Measurements from ENCODE around the gene GRIA4.
A peak's percentile ranks its signal among the peaks of the same experiment; 100 is the strongest.

Gene GRIA4

DNA sequence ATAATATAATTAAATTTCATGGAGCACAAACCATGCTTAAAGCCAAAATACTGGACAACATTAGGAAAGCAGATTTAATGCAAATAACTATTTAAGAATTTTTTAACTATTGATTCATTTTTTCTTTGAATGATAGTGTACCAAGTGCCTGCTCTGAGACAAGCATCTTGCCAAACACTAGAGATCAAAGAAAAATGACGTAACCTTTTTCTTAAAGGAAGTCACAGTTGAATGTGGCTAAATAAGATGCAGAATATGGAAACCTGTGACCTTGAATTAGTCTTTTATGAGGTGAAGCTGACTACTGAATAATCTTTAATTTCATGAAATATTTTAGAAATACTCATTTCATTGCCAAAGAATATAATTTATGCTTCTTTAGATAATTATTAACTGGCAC, 308.2 kb downstream of the GRIA4 start:
- no peaks in the 10 kb centered on the region for H3K36me3 ChIP-seq (ENCODE audit: control insufficient read depth in 5 of 5, insufficient read depth in 5 of 5, low read length in 5 of 5)
- H3K27ac ChIP-seq (ENCODE audit: low read depth, low read length), result no peak overlapping the region
- H3K4me3 ChIP-seq (ENCODE audit: low read depth in 1 of 5, low read length in 5 of 5), result no peak overlapping the region
- H3K9me3 ChIP-seq (ENCODE audit: control insufficient read depth in 5 of 5, low read length in 5 of 5), result no peaks in the 10 kb centered on the region
- no peak overlapping the region for H3K9ac ChIP-seq (ENCODE audit: low read length in 5 of 5)
- H3K27me3 ChIP-seq (ENCODE audit: control insufficient read depth in 5 of 5, insufficient read depth in 4 of 5, low read length in 5 of 5), result no peaks in the 10 kb centered on the region
- no peaks in the 10 kb centered on the region for H3K4me1 ChIP-seq (ENCODE audit: control insufficient read depth in 5 of 5, insufficient read depth in 5 of 5, low read length in 5 of 5)

DNA sequence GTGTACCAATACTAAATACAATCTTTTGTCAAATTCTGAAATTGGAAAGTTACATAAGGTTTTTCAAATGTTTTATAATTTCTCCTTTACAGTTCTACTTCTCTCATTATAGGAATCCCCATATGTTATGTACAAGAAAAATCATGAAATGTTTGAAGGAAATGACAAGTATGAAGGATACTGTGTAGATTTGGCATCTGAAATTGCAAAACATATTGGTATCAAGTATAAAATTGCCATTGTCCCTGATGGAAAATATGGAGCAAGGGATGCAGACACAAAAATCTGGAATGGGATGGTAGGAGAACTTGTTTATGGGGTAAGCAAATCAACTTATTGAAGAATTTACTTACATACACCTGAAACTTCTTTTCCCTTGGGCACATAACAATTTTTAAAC, 308.7 kb downstream of the GRIA4 start:
- Histone ChIP-seq H3K36me3 (ENCODE audit: control insufficient read depth in 5 of 5, insufficient read depth in 5 of 5, low read length in 5 of 5) (no peaks in the 10 kb centered on the region), H3K27ac (ENCODE audit: low read depth, low read length) (no peak overlapping the region), H3K9me3 (ENCODE audit: control insufficient read depth in 5 of 5, low read length in 5 of 5) (no peaks in the 10 kb centered on the region), H3K4me3 (ENCODE audit: low read depth in 1 of 5, low read length in 5 of 5) (no peak overlapping the region), H3K4me1 (ENCODE audit: control insufficient read depth in 5 of 5, insufficient read depth in 5 of 5, low read length in 5 of 5) (peaks cover 0 to 3% (median 0%) of the 10 kb centered on the region in 5 donors), H3K27me3 (ENCODE audit: control insufficient read depth in 5 of 5, insufficient read depth in 4 of 5, low read length in 5 of 5) (no peaks in the 10 kb centered on the region), H3K9ac (ENCODE audit: low read length in 5 of 5) (no peak overlapping the region)

DNA sequence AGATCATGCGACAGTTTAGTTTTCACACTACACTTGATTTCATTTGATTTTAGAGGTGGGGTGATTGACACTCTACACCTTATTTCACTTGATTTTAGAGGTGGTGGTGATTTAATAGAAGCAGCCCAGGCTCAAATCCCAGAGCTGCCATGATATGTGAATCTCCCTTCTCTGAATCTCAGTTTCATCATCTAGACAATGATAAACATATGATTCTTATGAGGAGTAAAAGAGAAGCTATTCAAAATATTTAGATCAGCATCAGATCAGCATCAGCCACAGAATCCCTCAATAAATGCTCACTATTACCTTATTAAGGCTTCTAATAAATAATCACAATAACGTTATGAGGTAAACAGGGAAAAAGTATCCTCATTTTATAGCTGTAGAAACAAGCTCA, 313.4 kb downstream of the GRIA4 start:
- no peak overlapping the region for H3K4me3 ChIP-seq (ENCODE audit: low read depth in 1 of 5, low read length in 5 of 5)
- no peaks in the 10 kb centered on the region for H3K27me3 ChIP-seq (ENCODE audit: control insufficient read depth in 5 of 5, insufficient read depth in 4 of 5, low read length in 5 of 5)
- H3K27ac ChIP-seq (ENCODE audit: low read depth, low read length), result no peak overlapping the region
- no peak overlapping the region for H3K9ac ChIP-seq (ENCODE audit: low read length in 5 of 5)
- H3K36me3 ChIP-seq (ENCODE audit: control insufficient read depth in 5 of 5, insufficient read depth in 5 of 5, low read length in 5 of 5), result no peaks in the 10 kb centered on the region
- H3K9me3 ChIP-seq (ENCODE audit: control insufficient read depth in 5 of 5, low read length in 5 of 5), result no peaks in the 10 kb centered on the region
- peaks cover 0 to 8% (median 0%) of the 10 kb centered on the region in 5 donors for H3K4me1 ChIP-seq (ENCODE audit: control insufficient read depth in 5 of 5, insufficient read depth in 5 of 5, low read length in 5 of 5)

DNA sequence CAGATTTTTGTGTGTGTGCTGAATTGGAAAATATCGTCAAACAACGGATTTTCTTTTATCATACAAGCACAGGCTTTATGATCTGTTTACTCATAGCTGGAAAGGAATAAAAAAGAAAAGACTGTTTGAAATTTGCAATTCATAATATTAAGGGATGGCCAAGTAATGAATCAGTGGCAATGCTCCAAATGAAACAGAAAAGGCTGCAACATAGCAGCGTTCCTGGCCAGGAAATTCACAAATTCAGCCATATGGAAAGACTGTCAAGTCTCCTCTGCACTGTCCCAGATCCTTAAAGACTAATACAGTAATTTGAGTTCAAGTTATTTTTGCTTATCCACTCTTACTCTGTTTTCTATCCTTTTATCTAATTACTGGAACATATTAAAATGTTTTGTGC, 313.9 kb downstream of the GRIA4 start:
- Histone ChIP-seq H3K4me1 (ENCODE audit: control insufficient read depth in 5 of 5, insufficient read depth in 5 of 5, low read length in 5 of 5) (peaks cover 0 to 8% (median 0%) of the 10 kb centered on the region in 5 donors), H3K27ac (ENCODE audit: low read depth, low read length) (no peak overlapping the region), H3K27me3 (ENCODE audit: control insufficient read depth in 5 of 5, insufficient read depth in 4 of 5, low read length in 5 of 5) (no peaks in the 10 kb centered on the region), H3K9me3 (ENCODE audit: control insufficient read depth in 5 of 5, low read length in 5 of 5) (no peaks in the 10 kb centered on the region), H3K4me3 (ENCODE audit: low read depth in 1 of 5, low read length in 5 of 5) (no peak overlapping the region), H3K9ac (ENCODE audit: low read length in 5 of 5) (no peak overlapping the region), H3K36me3 (ENCODE audit: control insufficient read depth in 5 of 5, insufficient read depth in 5 of 5, low read length in 5 of 5) (no peaks in the 10 kb centered on the region)

DNA sequence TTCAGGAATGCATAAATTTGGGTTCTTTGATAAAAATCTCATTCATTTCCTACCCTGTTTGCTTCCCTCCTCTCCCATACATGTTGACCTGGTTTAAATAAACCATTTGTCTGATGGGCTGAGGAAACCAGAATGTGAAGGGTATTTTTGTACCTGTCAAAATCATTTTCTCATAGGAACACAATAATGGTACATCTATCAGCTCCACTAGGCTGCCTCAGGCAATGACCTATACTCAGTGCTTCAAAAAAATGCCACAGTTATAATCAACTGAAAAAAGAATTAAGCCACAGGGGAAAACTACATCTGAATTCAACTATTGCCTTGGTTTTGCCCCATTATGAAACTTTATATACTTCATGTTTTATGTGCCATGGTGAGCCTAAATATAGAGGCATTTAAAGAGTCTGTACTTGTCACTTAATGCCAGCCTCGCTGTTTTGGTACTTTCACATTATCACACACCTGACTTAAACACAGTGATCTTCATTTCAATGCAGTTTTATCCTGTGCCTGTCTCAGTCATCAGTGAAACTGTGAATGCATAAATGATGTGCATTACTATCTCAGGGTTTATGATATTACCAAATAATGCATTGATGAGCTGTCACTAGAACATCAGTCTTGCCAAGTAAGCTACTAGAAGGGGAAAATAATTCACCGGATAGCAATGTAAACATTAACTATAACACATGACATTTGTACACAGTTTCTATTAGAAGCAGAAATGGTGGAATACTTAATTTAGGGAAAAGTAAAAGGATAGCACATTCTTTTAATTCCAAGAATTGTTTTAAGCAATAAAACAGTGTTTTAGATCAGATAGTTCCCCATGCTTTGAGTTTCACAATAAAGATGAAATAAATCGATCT, 319.4 kb downstream of the GRIA4 start:
- H3K4me3 ChIP-seq (ENCODE audit: low read depth in 1 of 5, low read length in 5 of 5), result no peak overlapping the region
- H3K27ac ChIP-seq (ENCODE audit: low read depth, low read length), result no peak overlapping the region
- peaks cover 0 to 17% (median 10%) of the 10 kb centered on the region in 5 donors for H3K4me1 ChIP-seq (ENCODE audit: control insufficient read depth in 5 of 5, insufficient read depth in 5 of 5, low read length in 5 of 5)
- H3K9me3 ChIP-seq (ENCODE audit: control insufficient read depth in 5 of 5, low read length in 5 of 5), result no peaks in the 10 kb centered on the region
- H3K36me3 ChIP-seq (ENCODE audit: control insufficient read depth in 5 of 5, insufficient read depth in 5 of 5, low read length in 5 of 5), result no peaks in the 10 kb centered on the region
- H3K9ac ChIP-seq (ENCODE audit: low read length in 5 of 5), result no peak overlapping the region
- H3K27me3 ChIP-seq (ENCODE audit: control insufficient read depth in 5 of 5, insufficient read depth in 4 of 5, low read length in 5 of 5), result no peaks in the 10 kb centered on the region

DNA sequence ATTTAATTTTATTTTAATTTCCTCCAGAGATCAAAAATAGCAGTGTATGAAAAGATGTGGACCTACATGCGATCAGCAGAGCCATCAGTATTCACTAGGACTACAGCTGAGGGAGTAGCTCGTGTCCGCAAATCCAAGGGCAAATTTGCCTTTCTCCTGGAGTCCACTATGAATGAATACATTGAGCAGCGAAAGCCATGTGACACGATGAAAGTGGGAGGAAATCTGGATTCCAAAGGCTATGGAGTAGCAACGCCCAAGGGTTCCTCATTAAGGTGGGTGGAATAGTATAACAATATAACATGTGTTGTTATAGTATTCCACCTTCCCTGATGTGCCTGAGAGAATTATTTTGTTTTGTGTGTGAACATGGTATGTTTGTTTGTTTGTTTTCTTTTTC, 323.8 kb downstream of the GRIA4 start:
- Histone ChIP-seq H3K27ac (ENCODE audit: low read depth, low read length) (no peak overlapping the region), H3K9me3 (ENCODE audit: control insufficient read depth in 5 of 5, low read length in 5 of 5) (no peaks in the 10 kb centered on the region), H3K4me1 (ENCODE audit: control insufficient read depth in 5 of 5, insufficient read depth in 5 of 5, low read length in 5 of 5) (peaks cover 0 to 17% (median 14%) of the 10 kb centered on the region in 5 donors), H3K36me3 (ENCODE audit: control insufficient read depth in 5 of 5, insufficient read depth in 5 of 5, low read length in 5 of 5) (no peaks in the 10 kb centered on the region), H3K9ac (ENCODE audit: low read length in 5 of 5) (no peak overlapping the region), H3K4me3 (ENCODE audit: low read depth in 1 of 5, low read length in 5 of 5) (no peak overlapping the region), H3K27me3 (ENCODE audit: control insufficient read depth in 5 of 5, insufficient read depth in 4 of 5, low read length in 5 of 5) (no peaks in the 10 kb centered on the region)

DNA sequence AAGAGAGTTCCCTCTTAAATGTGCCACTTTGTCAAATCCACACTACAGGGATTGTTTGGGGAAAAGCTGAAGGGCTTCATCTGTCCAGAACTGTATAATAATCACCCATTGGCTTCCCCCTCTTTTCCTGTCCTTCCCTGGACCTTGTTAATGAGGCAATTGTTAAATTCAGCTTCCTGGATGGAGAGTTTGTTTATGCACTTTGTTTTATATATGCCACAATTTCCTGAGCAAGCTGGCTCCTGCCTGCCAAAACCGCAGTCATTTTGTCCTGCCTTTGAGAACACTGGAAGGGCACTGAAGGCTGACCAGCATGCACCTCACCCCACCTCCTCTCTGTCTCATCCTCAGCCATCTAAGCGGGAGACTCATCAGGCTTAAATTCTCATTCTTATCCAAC, 325.9 kb downstream of the GRIA4 start:
- Histone ChIP-seq H3K4me1 (ENCODE audit: control insufficient read depth in 5 of 5, insufficient read depth in 5 of 5, low read length in 5 of 5) (peaks cover 0 to 13% (median 0%) of the 10 kb centered on the region in 5 donors), H3K9me3 (ENCODE audit: control insufficient read depth in 5 of 5, low read length in 5 of 5) (no peaks in the 10 kb centered on the region), H3K27ac (ENCODE audit: low read depth, low read length) (no peak overlapping the region), H3K9ac (ENCODE audit: low read length in 5 of 5) (no peak overlapping the region), H3K4me3 (ENCODE audit: low read depth in 1 of 5, low read length in 5 of 5) (no peak overlapping the region), H3K36me3 (ENCODE audit: control insufficient read depth in 5 of 5, insufficient read depth in 5 of 5, low read length in 5 of 5) (no peaks in the 10 kb centered on the region), H3K27me3 (ENCODE audit: control insufficient read depth in 5 of 5, insufficient read depth in 4 of 5, low read length in 5 of 5) (no peaks in the 10 kb centered on the region)

DNA sequence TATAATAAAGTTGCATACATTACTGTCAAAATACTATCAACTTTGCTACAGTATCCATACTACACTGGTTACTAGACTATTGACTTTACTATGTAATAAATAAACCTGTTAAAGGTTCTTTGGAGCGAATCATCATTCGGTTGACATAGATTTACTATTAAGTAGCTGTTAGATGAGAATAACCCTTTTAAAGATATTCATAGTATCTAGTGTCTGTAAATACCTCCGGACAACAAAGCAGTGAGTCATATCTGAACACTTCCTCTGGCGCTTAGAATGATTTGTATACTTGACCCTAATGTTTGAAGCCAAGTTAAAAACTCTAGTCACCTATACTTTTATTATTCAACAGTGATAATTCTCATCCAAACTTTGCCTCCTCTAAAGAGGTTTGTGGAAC, 327.5 kb downstream of the GRIA4 start:
- Histone ChIP-seq H3K27ac (ENCODE audit: low read depth, low read length) (no peak overlapping the region), H3K4me3 (ENCODE audit: low read depth in 1 of 5, low read length in 5 of 5) (no peak overlapping the region), H3K27me3 (ENCODE audit: control insufficient read depth in 5 of 5, insufficient read depth in 4 of 5, low read length in 5 of 5) (no peaks in the 10 kb centered on the region), H3K9ac (ENCODE audit: low read length in 5 of 5) (no peak overlapping the region), H3K4me1 (ENCODE audit: control insufficient read depth in 5 of 5, insufficient read depth in 5 of 5, low read length in 5 of 5) (peaks cover 0 to 13% (median 7%) of the 10 kb centered on the region in 5 donors), H3K9me3 (ENCODE audit: control insufficient read depth in 5 of 5, low read length in 5 of 5) (no peaks in the 10 kb centered on the region), H3K36me3 (ENCODE audit: control insufficient read depth in 5 of 5, insufficient read depth in 5 of 5, low read length in 5 of 5) (no peaks in the 10 kb centered on the region)

DNA sequence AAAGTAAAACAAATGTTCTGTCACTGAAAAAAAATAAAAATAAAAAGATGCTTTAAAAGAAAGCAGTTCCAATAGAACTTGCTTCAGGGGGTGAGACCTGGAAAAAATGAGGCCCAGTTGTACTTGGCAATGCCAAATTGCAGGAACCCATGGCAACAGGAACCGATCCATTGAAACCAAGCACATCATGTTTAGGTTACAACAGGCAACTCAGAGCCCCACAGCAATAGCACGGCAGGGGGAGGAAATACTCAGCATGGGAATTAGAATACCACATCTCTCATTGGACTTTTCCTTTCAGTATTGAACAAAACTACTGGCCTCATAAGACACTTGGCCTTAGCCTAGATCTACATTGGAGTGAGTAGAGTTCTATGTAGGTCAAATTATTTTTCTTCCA, 327.9 kb downstream of the GRIA4 start:
- peaks cover 0 to 13% (median 7%) of the 10 kb centered on the region in 5 donors for H3K4me1 ChIP-seq (ENCODE audit: control insufficient read depth in 5 of 5, insufficient read depth in 5 of 5, low read length in 5 of 5)
- no peaks in the 10 kb centered on the region for H3K36me3 ChIP-seq (ENCODE audit: control insufficient read depth in 5 of 5, insufficient read depth in 5 of 5, low read length in 5 of 5)
- H3K27ac ChIP-seq (ENCODE audit: low read depth, low read length), result no peak overlapping the region
- no peaks in the 10 kb centered on the region for H3K9me3 ChIP-seq (ENCODE audit: control insufficient read depth in 5 of 5, low read length in 5 of 5)
- no peaks in the 10 kb centered on the region for H3K27me3 ChIP-seq (ENCODE audit: control insufficient read depth in 5 of 5, insufficient read depth in 4 of 5, low read length in 5 of 5)
- H3K9ac ChIP-seq (ENCODE audit: low read length in 5 of 5), result no peak overlapping the region
- no peak overlapping the region for H3K4me3 ChIP-seq (ENCODE audit: low read depth in 1 of 5, low read length in 5 of 5)

DNA sequence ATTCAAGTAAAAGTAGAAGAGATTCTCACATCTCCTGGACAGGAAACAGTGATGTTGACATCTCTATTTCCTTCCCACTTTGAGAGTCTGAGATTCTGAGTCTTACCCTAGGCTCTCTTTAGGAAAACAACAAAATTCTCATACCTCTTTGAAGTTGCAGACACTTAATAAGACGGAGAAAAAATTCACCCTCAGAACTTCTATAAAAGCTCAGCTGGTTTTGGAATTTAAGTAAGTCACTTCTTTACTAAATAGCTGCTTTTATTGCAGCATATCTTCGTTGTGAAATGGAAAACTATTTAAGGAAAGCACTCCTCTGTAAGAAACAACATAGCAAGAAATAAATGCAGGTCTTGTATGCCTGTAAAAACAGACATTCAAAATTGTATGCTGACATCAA, 333.0 kb downstream of the GRIA4 start:
- peak overlapping the region in 2 of 5 donors; percentile 26 to 32 for H3K9ac ChIP-seq (ENCODE audit: low read length in 5 of 5)
- H3K4me1 ChIP-seq (ENCODE audit: control insufficient read depth in 5 of 5, insufficient read depth in 5 of 5, low read length in 5 of 5), result peaks cover 0 to 16% (median 0%) of the 10 kb centered on the region in 5 donors
- H3K36me3 ChIP-seq (ENCODE audit: control insufficient read depth in 5 of 5, insufficient read depth in 5 of 5, low read length in 5 of 5), result no peaks in the 10 kb centered on the region
- H3K27me3 ChIP-seq (ENCODE audit: control insufficient read depth in 5 of 5, insufficient read depth in 4 of 5, low read length in 5 of 5), result no peaks in the 10 kb centered on the region
- no peak overlapping the region for H3K4me3 ChIP-seq (ENCODE audit: low read depth in 1 of 5, low read length in 5 of 5)
- H3K9me3 ChIP-seq (ENCODE audit: control insufficient read depth in 5 of 5, low read length in 5 of 5), result no peaks in the 10 kb centered on the region
- H3K27ac ChIP-seq (ENCODE audit: low read depth, low read length), result no peak overlapping the region
